Transverse colon (tissue), 4 donors: ENCODE results near the gene KRT40. TPM values are rescaled to one million over a fixed set of nuclear protein-coding genes. Genes with fewer than 3 reads are reported as not detected.

Source experiments
- DNase-seq: peaks from one replicate; pipeline ENCODE4 v3.0.0-alpha.2; 2019
- H3K27ac ChIP-seq, 4 donors: fragments of 200-600 bp; sonication (generic); 2 replicates each; pipeline ENCODE4 v1.5.1; 2016 to 2018; ENCODE audit warnings: inconsistent platforms in 4 of 4
- H3K27me3 ChIP-seq: fragments of 200-600 bp; sonication (generic); 2 replicates; pipeline ENCODE4 v1.5.1; 2017; ENCODE audit warnings: inconsistent platforms
- H3K36me3 ChIP-seq, 4 donors: fragments of 200-600 bp; sonication (generic); 2 replicates each; pipeline ENCODE4 v1.5.1; 2017 to 2019; ENCODE audit warnings: inconsistent platforms in 4 of 4
- H3K4me1 ChIP-seq, 4 donors: fragments of 200-600 bp; sonication (generic); 2 replicates each; pipeline ENCODE4 v1.5.1; 2017 to 2020; ENCODE audit warnings: inconsistent platforms in 4 of 4
- H3K4me3 ChIP-seq, 4 donors: fragments of 200-600 bp; sonication (generic); 1 replicate in 1 of 4; 2 replicates in 3 of 4; pipeline versions ENCODE4 v1.5.1 to v1.6.1; 2017 to 2019; ENCODE audit warnings: inconsistent platforms in 4 of 4
- H3K9me3 ChIP-seq, 2 donors: fragments of 200-600 bp; sonication (generic); 2 replicates each; pipeline ENCODE4 v1.5.1; 2017 to 2019; ENCODE audit warnings: inconsistent platforms in 2 of 2
- CTCF ChIP-seq, 5 experiments: fragments of 200-600 bp in 3 of 5; fragments of 450-650 bp in 2 of 5; sonication (generic) in 3 of 5; IDR thresholded peaks; 1 replicate in 2 of 5; 2 replicates in 3 of 5; pipeline ENCODE4 v1.5.1; 2016 to 2017; ENCODE audit warnings: antibody characterized with exemption in 5 of 5, inconsistent platforms in 3 of 5, mild to moderate bottlenecking in 2 of 5, moderate library complexity in 1 of 5
- EP300 ChIP-seq: sonication (generic); formaldehyde crosslinking; IDR thresholded peaks from one replicate; pipeline ENCODE4 v1.6.1; 2017; ENCODE audit warnings: antibody characterized with exemption, low read depth
- POLR2A ChIP-seq: fragments of 450-650 bp; IDR thresholded peaks from one replicate; pipeline ENCODE4 v1.6.1; 2016; ENCODE audit warnings: antibody characterized with exemption, mild to moderate bottlenecking, moderate library complexity
- POLR2AphosphoS5 ChIP-seq, 3 donors: sonication (generic); formaldehyde crosslinking; IDR thresholded peaks; one replicate each; pipeline ENCODE4 v1.6.1; 2016; ENCODE audit warnings: antibody characterized with exemption in 3 of 3
- WGBS, 2 donors: methylation state at CpG; one replicate each; pipeline ENCODE4 v1.1.5; 2018; ENCODE audit warnings: low coverage in 1 of 2; 5-methylcytosine and 5-hydroxymethylcytosine counted together
- in situ Hi-C, 4 donors: fragments of 200-750 bp; cut with MboI; loops; one replicate each; pipeline versions ENCODE4 v1.15.0 to v1.15.1; 2017; ENCODE audit warnings: low sequenced_read_pairs in 3 of 4, low pct_ligation_motif_present in 1 of 4, low pct_unique_long_range_greater_than_20kb in 1 of 4
- intact Hi-C: fragments of 100-400 bp; cut with DNase I; formaldehyde crosslinking; loops from one replicate; pipeline ENCODE4 v1.15.1; 2023; ENCODE audit warnings: low total_unique reads
- total RNA-seq, 4 donors: library from RNA; depleted of rRNA; stranded (reverse); fragments of >200 nt; gene quantifications; one replicate each; pipeline ENCODE4 v1.1.0, GENCODE V29; 2016

Gene KRT40
- total RNA-seq, 4 donors from 2014 or later, result 0.48 TPM; not detected in 3

GRCh38 chr17:40952661-40953060 lies 31.5 kb downstream of the KRT40 start:
- Histone ChIP-seq H3K4me1 (peaks cover 0 to 5% (median 2%) of the 10 kb centered on the region in 4 donors), H3K27me3 (peaks cover 18% of the 10 kb centered on the region), H3K36me3 (no peaks in the 10 kb centered on the region), H3K27ac (no peak overlapping the region), H3K4me3 (no peak overlapping the region), H3K9me3 (no peaks in the 10 kb centered on the region)
- TF ChIP-seq POLR2A, result no peak
- TF ChIP-seq POLR2AphosphoS5 (IDR thresholded peaks at IDR 0.05), result no peak
- TF ChIP-seq EP300, result no peak
- no peak for TF ChIP-seq CTCF (IDR thresholded peaks at IDR 0.05)
- WGBS, 2 donors, result 44 to 74% methylated on average over 1 of the region's 1 CpG
- DNase-seq, result no peak
- in situ Hi-C loops (no loop called here), intact Hi-C loops (no loop called here)

- Histone ChIP-seq H3K27ac (no peak overlapping the region), H3K36me3 (no peaks in the 10 kb centered on the region), H3K9me3 (no peaks in the 10 kb centered on the region), H3K27me3 (peaks cover 18% of the 10 kb centered on the region), H3K4me1 (peaks cover 0 to 5% (median 2%) of the 10 kb centered on the region in 4 donors), H3K4me3 (no peak overlapping the region)
- 88 to 94% methylated on average over 1 to 2 of the region's 2 CpGs for WGBS, 2 donors
- in situ Hi-C loops (no loop called here), intact Hi-C loops (no loop called here)
- TF ChIP-seq POLR2AphosphoS5 (IDR thresholded peaks at IDR 0.05), result no peak
- TF ChIP-seq EP300, result no peak
- no peak for TF ChIP-seq POLR2A
- TF ChIP-seq CTCF (IDR thresholded peaks at IDR 0.05), result no peak
- no peak for DNase-seq
Observed at GRCh38 chr17:40952154-40952553, 32.0 kb downstream of the KRT40 start.

GRCh38 chr17:40951011-40951622 lies 33.0 kb downstream of the KRT40 start:
- in situ Hi-C loops, result no loop called here
- Histone ChIP-seq H3K36me3 (no peaks in the 10 kb centered on the region), H3K4me3 (no peak overlapping the region), H3K27ac (no peak overlapping the region), H3K27me3 (peaks cover 18% of the 10 kb centered on the region), H3K4me1 (peaks cover 0 to 5% (median 2%) of the 10 kb centered on the region in 4 donors), H3K9me3 (no peaks in the 10 kb centered on the region)
- intact Hi-C loops, result no loop called here
- TF ChIP-seq CTCF (IDR thresholded peaks at IDR 0.05) (no peak), EP300 (no peak), POLR2AphosphoS5 (IDR thresholded peaks at IDR 0.05) (no peak), POLR2A (no peak)
- DNase-seq, result no peak
- WGBS, 2 donors, result 80 to 91% methylated on average over 1 to 2 of the region's 2 CpGs

GRCh38 chr17:40950176-40950575 lies 34.0 kb downstream of the KRT40 start:
- H3K27ac ChIP-seq, result no peak overlapping the region
- DNase-seq, result no peak
- 76 to 81% methylated on average over 6 to 7 of the region's 7 CpGs for WGBS, 2 donors
- H3K4me3 ChIP-seq, result no peak overlapping the region
- H3K27me3 ChIP-seq, result peaks cover 18% of the 10 kb centered on the region
- H3K4me1 ChIP-seq, result peaks cover 0 to 5% (median 2%) of the 10 kb centered on the region in 4 donors
- in situ Hi-C loops (no loop called here), intact Hi-C loops (no loop called here)
- H3K36me3 ChIP-seq, result no peaks in the 10 kb centered on the region
- no peaks in the 10 kb centered on the region for H3K9me3 ChIP-seq
- no peak for TF ChIP-seq POLR2A
- TF ChIP-seq POLR2AphosphoS5 (IDR thresholded peaks at IDR 0.05), result no peak
- TF ChIP-seq EP300, result no peak
- no peak for TF ChIP-seq CTCF (IDR thresholded peaks at IDR 0.05)
